HEK293 (cell line): ENCODE measurements around the gene RIMS3.

Experiments
- SCRT2 ChIP-seq: fragments of 450-650 bp; formaldehyde crosslinking; IDR thresholded peaks from 2 replicates; pipeline ENCODE4 v1.5.1; 2016; ENCODE audit warnings: missing biosample characterization, missing genetic modification characterization
- ZFP41 ChIP-seq: fragments of 450-650 bp; formaldehyde crosslinking; IDR thresholded peaks from 2 replicates; pipeline ENCODE4 v1.5.1; 2016; ENCODE audit warnings: missing biosample characterization, missing genetic modification characterization, borderline replicate concordance
- ZNF391 ChIP-seq: fragments of 450-650 bp; formaldehyde crosslinking; IDR thresholded peaks from 2 replicates; pipeline ENCODE4 v1.5.1; 2016; ENCODE audit warnings: low read depth, missing biosample characterization, missing genetic modification characterization, borderline replicate concordance
- ZNF629 ChIP-seq: fragments of 450-650 bp; formaldehyde crosslinking; IDR thresholded peaks from 2 replicates; pipeline ENCODE4 v1.5.1; 2017; ENCODE audit warnings: missing biosample characterization, missing genetic modification characterization
- ZNF654 ChIP-seq: fragments of 450-650 bp; formaldehyde crosslinking; IDR thresholded peaks from 2 replicates; pipeline ENCODE4 v1.5.1; 2016; ENCODE audit warnings: low read depth, missing biosample characterization, missing genetic modification characterization
- ZNF777 ChIP-seq: fragments of 450-650 bp; formaldehyde crosslinking; IDR thresholded peaks from 2 replicates; pipeline ENCODE4 v1.5.1; 2017; ENCODE audit warnings: missing biosample characterization, missing genetic modification characterization, borderline replicate concordance

GRCh38 chr1:40633931-40634376 is 31.5 kb downstream of the RIMS3 start:
- TF ChIP-seq ZNF777 (tag by site-specific recombination) (no peak), ZNF654 (tag by site-specific recombination) (no peak), ZNF629 (tag by site-specific recombination) (no peak), ZNF391 (tag by site-specific recombination) (no peak), SCRT2 (tag by site-specific recombination) (no peak), ZFP41 (tag by site-specific recombination) (no peak)
